OCI-LY7 (cell line): ENCODE data around the gene RAB27A. TPM values are rescaled to one million over a fixed set of nuclear protein-coding genes. Genes with fewer than 3 reads are reported as not detected.
"Not testable (repeated sequence)": the region's sequence is repeated elsewhere in the genome, so short reads cannot be mapped to it uniquely, and the experiment has no call there.

Experiments
- BruUV-seq: library from RNA; stranded (reverse); fragments of 400-500 nt; replicated peaks from 2 replicates; lab custom pipeline; 2021; lab: Mats Ljungman, UMichigan
- CTCF ChIA-PET: fragments of 300-600 bp; sonication (Branson Sonifier 250); formaldehyde crosslinking; loops from one replicate; lab custom pipeline; 2022; ENCODE audit warnings: antibody characterized with exemption; ENCODE audit not compliant: unreplicated experiment; lab: Charles Lee
- POLR2A ChIA-PET: fragments of 300-600 bp; sonication (Branson Sonifier 250); formaldehyde crosslinking; loops from one replicate; lab custom pipeline; 2022; ENCODE audit warnings: antibody characterized with exemption; lab: Charles Lee
- DNase-seq: peaks from one replicate; pipeline ENCODE4 v3.0.0-alpha.2; 2015; ENCODE audit warnings: low spot score
- H2AFZ ChIP-seq: fragments of 200-600 bp; sonication (generic), shearing (Covaris generic); 2 replicates; pipeline ENCODE4 v1.6.1; 2014; ENCODE audit warnings: mild to moderate bottlenecking, antibody characterized with exemption, low read length, moderate library complexity
- H3K27ac ChIP-seq: fragments of 200-600 bp; sonication (generic); 2 replicates; pipeline ENCODE4 v1.5.1; 2014; ENCODE audit warnings: mixed run types, low read depth, mild to moderate bottlenecking, moderate library complexity, low read length, inconsistent platforms; ENCODE audit not compliant: poor library complexity, severe bottlenecking
- H3K36me3 ChIP-seq: fragments of 200-600 bp; sonication (generic); 2 replicates; pipeline ENCODE4 v1.6.1; 2014; ENCODE audit warnings: mild to moderate bottlenecking, antibody characterized with exemption, low read length, moderate library complexity, mixed read lengths; ENCODE audit not compliant: insufficient read depth
- H3K4me1 ChIP-seq: fragments of 200-600 bp; sonication (generic); 2 replicates; pipeline ENCODE4 v1.5.1; 2014; ENCODE audit warnings: mild to moderate bottlenecking, low read length; ENCODE audit not compliant: insufficient read depth, poor library complexity, severe bottlenecking
- H3K4me2 ChIP-seq: fragments of 200-600 bp; sonication (generic); 2 replicates; pipeline ENCODE4 v1.6.1; 2014; ENCODE audit warnings: mild to moderate bottlenecking, low read length
- H3K4me3 ChIP-seq: fragments of 200-600 bp; sonication (generic); 2 replicates; pipeline ENCODE4 v1.5.1; 2014; ENCODE audit warnings: mild to moderate bottlenecking, low read depth, low read length; ENCODE audit not compliant: poor library complexity, severe bottlenecking
- H3K79me2 ChIP-seq: fragments of 200-600 bp; sonication (generic); 2 replicates; pipeline ENCODE4 v1.6.1; 2016; ENCODE audit warnings: low read depth, mild to moderate bottlenecking, low read length, moderate library complexity, mixed read lengths; ENCODE audit not compliant: insufficient read depth
- H3K9me2 ChIP-seq: fragments of 200-600 bp; sonication (generic); 2 replicates; pipeline ENCODE4 v1.6.1; 2016; ENCODE audit warnings: mild to moderate bottlenecking, low read length, mixed read lengths; ENCODE audit not compliant: insufficient read depth
- H3K9me3 ChIP-seq: fragments of 200-600 bp; sonication (generic); 2 replicates; pipeline ENCODE4 v1.6.1; 2014; ENCODE audit warnings: mild to moderate bottlenecking, mixed run types, low read length, mixed read lengths
- H4K20me1 ChIP-seq: fragments of 200-600 bp; sonication (generic); 2 replicates; pipeline ENCODE4 v1.6.1; 2014; ENCODE audit warnings: mild to moderate bottlenecking, antibody characterized with exemption, low read length, moderate library complexity, mixed read lengths; ENCODE audit not compliant: insufficient read depth
- CTCF ChIP-seq: fragments of 200-600 bp; sonication (generic); conservative IDR thresholded peaks from 2 replicates; pipeline ENCODE4 v1.5.1; 2014; ENCODE audit warnings: mild to moderate bottlenecking, antibody characterized with exemption, low read length, moderate library complexity, mixed read lengths
- EZH2phosphoT487 ChIP-seq: fragments of 200-600 bp; sonication (generic); IDR thresholded peaks from 2 replicates; pipeline ENCODE4 v1.6.1; 2018; ENCODE audit warnings: low read depth, borderline replicate concordance, mild to moderate bottlenecking, mixed run types, antibody characterized with exemption, low read length, moderate library complexity, mixed read lengths
- intact Hi-C: fragments of 100-400 bp; cut with micrococcal nuclease; formaldehyde crosslinking; loops from one replicate; pipeline ENCODE4 v1.10.0; 2022; ENCODE audit not compliant: unreplicated experiment
- total RNA-seq, 2 experiments: library from RNA; depleted of rRNA in 1 of 2; stranded (reverse); fragments of >200 nt in 1 of 2; shearing (Covaris generic) in 1 of 2; gene quantifications; 2 replicates each; pipeline ENCODE4 v1.2.3, GENCODE V29; 2014 to 2022

RAB27A gene
- total RNA-seq, 2 experiments from 2014 or later: 4.5 to 22.4 TPM

GRCh38 chr15:55289011-55289745 is 435 bp downstream of the RAB27A start:
- peak overlapping the region; percentile 99 for H3K4me2 ChIP-seq
- H3K4me1 ChIP-seq: peaks cover 8% of the 10 kb centered on the region
- intact Hi-C loops: loop anchor here (5.0 kb wide), 1 partner anchor 92 kb away; the partner anchor contains the start of gene RSL24D1
- TF ChIP-seq CTCF (no peak), EZH2phosphoT487 (no peak)
- no TSS peak for BruUV-seq
- peak overlapping the region; percentile 97 for H2AFZ ChIP-seq
- H3K9me3 ChIP-seq: no peaks in the 10 kb centered on the region
- ChIA-PET POLR2A (no interaction called here), CTCF (no interaction called here)
- no peaks in the 10 kb centered on the region for H3K36me3 ChIP-seq
- peak overlapping the region; percentile 85 for H3K4me3 ChIP-seq
- no peaks in the 10 kb centered on the region for H4K20me1 ChIP-seq
- no peak overlapping the region for H3K27ac ChIP-seq
- no peaks in the 10 kb centered on the region for H3K9me2 ChIP-seq
- DNase-seq: peak; percentile 24
- H3K79me2 ChIP-seq: no peaks in the 10 kb centered on the region

GRCh38 chr15:55288006-55288717 is 1.5 kb downstream of the RAB27A start:
- TF ChIP-seq EZH2phosphoT487 (no peak), CTCF (no peak)
- peak overlapping the region; percentile 99; the same call in 1 of the 2 replicates for H3K4me2 ChIP-seq

GRCh38 chr15:55286442-55287189 is 3.0 kb downstream of the RAB27A start:
- not testable (repeated sequence) for BruUV-seq, H3K4me2 ChIP-seq, H2AFZ ChIP-seq, H3K9me2 ChIP-seq, H3K27ac ChIP-seq, H3K79me2 ChIP-seq, H3K4me3 ChIP-seq, H4K20me1 ChIP-seq, H3K4me1 ChIP-seq, DNase-seq, H3K9me3 ChIP-seq, H3K36me3 ChIP-seq
- ChIA-PET CTCF (interaction anchor here (0.5 kb wide), 1 partner anchor 752 kb away, joined by 3 read pairs; no protein-coding TSS in a partner anchor), POLR2A (interaction anchor here (0.6 kb wide), 2 partner anchors 15 to 64 kb away, joined by 5 to 6 read pairs; no protein-coding TSS in a partner anchor)
- intact Hi-C loops: loop anchor here (5.0 kb wide), 1 partner anchor 89 kb away; the partner anchor contains the start of gene RSL24D1

More at GRCh38 chr15:55288006-55288717, 1.5 kb downstream of the RAB27A start:
- POLR2A ChIA-PET: no interaction called here
- peak overlapping the region; percentile 85 for H3K4me3 ChIP-seq
- no peak overlapping the region for H2AFZ ChIP-seq
- intact Hi-C loops: loop anchor here (5.0 kb wide), 1 partner anchor 91 kb away; the partner anchor contains the start of gene RSL24D1
- CTCF ChIA-PET: no interaction called here
- peaks cover 8% of the 10 kb centered on the region for H3K4me1 ChIP-seq
- BruUV-seq: TSS peak; percentile 49
- no peaks in the 10 kb centered on the region for H4K20me1 ChIP-seq
- H3K9me3 ChIP-seq: no peaks in the 10 kb centered on the region
- no peaks in the 10 kb centered on the region for H3K36me3 ChIP-seq
- H3K9me2 ChIP-seq: no peaks in the 10 kb centered on the region
- no peak overlapping the region for H3K27ac ChIP-seq
- H3K79me2 ChIP-seq: no peaks in the 10 kb centered on the region
- no peak for DNase-seq
